ENCODE measurements around the gene JAKMIP1. TPM values are rescaled to one million over a fixed set of nuclear protein-coding genes. Genes with fewer than 3 reads are reported as not detected.

Gene JAKMIP1
- total RNA-seq, 2 experiments from 2014 or later = 4.0 to 5.1 TPM

DNA sequence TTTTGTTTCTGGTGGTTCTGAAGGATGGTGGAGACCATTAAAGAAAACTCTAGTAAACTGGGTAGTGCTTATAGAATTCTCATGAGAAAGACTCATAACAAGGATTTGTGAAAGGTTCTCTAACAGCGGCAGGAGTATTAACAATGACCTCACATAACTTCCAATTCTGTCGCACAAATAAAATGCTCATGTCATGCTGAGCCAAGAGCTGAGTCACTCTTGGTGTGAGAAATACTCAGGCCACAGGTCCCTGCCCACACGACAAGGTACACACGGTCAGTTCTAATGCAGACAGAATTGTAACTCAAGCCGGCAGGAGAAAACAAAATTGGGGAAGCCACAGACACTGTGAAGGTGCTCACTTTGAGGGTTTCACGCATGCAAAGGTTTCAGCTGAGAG, 147.7 kb downstream of the JAKMIP1 start:
- H3K4me2 ChIP-seq (ENCODE audit: low read length) = no peak overlapping the region
- POLR2A ChIA-PET = no interaction called here
- TF ChIP-seq EZH2phosphoT487 (IDR thresholded peaks at IDR 0.05; ENCODE audit: borderline replicate concordance, low read depth, low read length) (no peak), CTCF (conservative IDR thresholded peaks at IDR 0.05; ENCODE audit: low read length) (no peak)

GRCh38 chr4:6050551-6050950, 149.8 kb downstream of the JAKMIP1 start:
- Histone ChIP-seq H3K27ac (ENCODE audit: low read depth, low read length, poor library complexity, severe bottlenecking) (no peak overlapping the region), H2AFZ (ENCODE audit: low read length) (no peak overlapping the region), H3K36me3 (ENCODE audit: insufficient read depth, low read length) (no peaks in the 10 kb centered on the region), H3K4me2 (ENCODE audit: low read length) (no peak overlapping the region), H3K4me3 (ENCODE audit: low read depth, low read length, poor library complexity, severe bottlenecking) (no peak overlapping the region), H3K9me3 (ENCODE audit: low read length) (no peaks in the 10 kb centered on the region), H3K9me2 (ENCODE audit: insufficient read depth, low read length) (no peaks in the 10 kb centered on the region), H3K4me1 (ENCODE audit: insufficient read depth, low read length, poor library complexity, severe bottlenecking) (no peaks in the 10 kb centered on the region), H3K79me2 (ENCODE audit: insufficient read depth, low read depth, low read length) (no peaks in the 10 kb centered on the region), H4K20me1 (ENCODE audit: insufficient read depth, low read length) (no peaks in the 10 kb centered on the region)
- ChIA-PET CTCF (ENCODE audit: unreplicated experiment) (no interaction called here), POLR2A (no interaction called here)
- no peak for TF ChIP-seq EZH2phosphoT487 (IDR thresholded peaks at IDR 0.05; ENCODE audit: borderline replicate concordance, low read depth, low read length)
- TF ChIP-seq CTCF (conservative IDR thresholded peaks at IDR 0.05; ENCODE audit: low read length) = no peak
- no TSS peak for BruUV-seq (replicated peaks)
- intact Hi-C loops (cut with micrococcal nuclease; ENCODE audit: unreplicated experiment) = loop anchor here (10.0 kb wide), 1 partner anchor 1546 kb away; no protein-coding TSS in a partner anchor
- DNase-seq (ENCODE audit: low spot score) = no peak

More for the DNA sequence above, 147.7 kb downstream of the JAKMIP1 start:
- H4K20me1 ChIP-seq (ENCODE audit: insufficient read depth, low read length) = no peaks in the 10 kb centered on the region
- 0 out of 2 replicates have a peak, but pooled peaks cover under 1% of the 10 kb centered on the region for H3K9me3 ChIP-seq (ENCODE audit: low read length)
- DNase-seq (ENCODE audit: low spot score) = no peak
- intact Hi-C loops (cut with micrococcal nuclease; ENCODE audit: unreplicated experiment) = loop anchor here (10.0 kb wide), 1 partner anchor 1548 kb away; no protein-coding TSS in a partner anchor
- H3K4me1 ChIP-seq (ENCODE audit: insufficient read depth, low read length, poor library complexity, severe bottlenecking) = no peaks in the 10 kb centered on the region
- H3K27ac ChIP-seq (ENCODE audit: low read depth, low read length, poor library complexity, severe bottlenecking) = no peak overlapping the region
- BruUV-seq (replicated peaks) = no TSS peak
- CTCF ChIA-PET (ENCODE audit: unreplicated experiment) = no interaction called here
- no peaks in the 10 kb centered on the region for H3K36me3 ChIP-seq (ENCODE audit: insufficient read depth, low read length)
- H3K4me3 ChIP-seq (ENCODE audit: low read depth, low read length, poor library complexity, severe bottlenecking) = no peak overlapping the region
- no peaks in the 10 kb centered on the region for H3K79me2 ChIP-seq (ENCODE audit: insufficient read depth, low read depth, low read length)
- no peak overlapping the region for H2AFZ ChIP-seq (ENCODE audit: low read length)
- H3K9me2 ChIP-seq (ENCODE audit: insufficient read depth, low read length) = no peaks in the 10 kb centered on the region

GRCh38 chr4:6049985-6050384, 150.4 kb downstream of the JAKMIP1 start:
- no peaks in the 10 kb centered on the region for H4K20me1 ChIP-seq (ENCODE audit: insufficient read depth, low read length)
- H2AFZ ChIP-seq (ENCODE audit: low read length) = no peak overlapping the region
- no peak overlapping the region for H3K4me3 ChIP-seq (ENCODE audit: low read depth, low read length, poor library complexity, severe bottlenecking)
- H3K79me2 ChIP-seq (ENCODE audit: insufficient read depth, low read depth, low read length) = no peaks in the 10 kb centered on the region
- TF ChIP-seq CTCF (conservative IDR thresholded peaks at IDR 0.05; ENCODE audit: low read length) = no peak
- TF ChIP-seq EZH2phosphoT487 (IDR thresholded peaks at IDR 0.05; ENCODE audit: borderline replicate concordance, low read depth, low read length) = no peak
- no peak overlapping the region for H3K27ac ChIP-seq (ENCODE audit: low read depth, low read length, poor library complexity, severe bottlenecking)
- no peaks in the 10 kb centered on the region for H3K36me3 ChIP-seq (ENCODE audit: insufficient read depth, low read length)
- no peak for DNase-seq (ENCODE audit: low spot score)
- H3K4me1 ChIP-seq (ENCODE audit: insufficient read depth, low read length, poor library complexity, severe bottlenecking) = no peaks in the 10 kb centered on the region
- no TSS peak for BruUV-seq (replicated peaks)
- no peaks in the 10 kb centered on the region for H3K9me2 ChIP-seq (ENCODE audit: insufficient read depth, low read length)
- ChIA-PET CTCF (ENCODE audit: unreplicated experiment) (no interaction called here), POLR2A (no interaction called here)
- no peak overlapping the region for H3K4me2 ChIP-seq (ENCODE audit: low read length)
- intact Hi-C loops (cut with micrococcal nuclease; ENCODE audit: unreplicated experiment) = loop anchor here (10.0 kb wide), 1 partner anchor 1545 kb away; no protein-coding TSS in a partner anchor
- H3K9me3 ChIP-seq (ENCODE audit: low read length) = no peaks in the 10 kb centered on the region

Measured in OCI-LY7 (cell line).